IMR-90 (cell line): Measurements from ENCODE around the gene PAQR5. TPM values are rescaled to one million over a fixed set of nuclear protein-coding genes. Genes with fewer than 3 reads are reported as not detected.

Experiments used
- ATAC-seq: fragments of 200-7000 bp; cut with Tn5 transposase; 2 replicates; pipeline ENCODE4 v1.9.1; 2020; ENCODE audit warnings: low read depth, mild to moderate bottlenecking, moderate library complexity
- BruUV-seq: library from RNA; stranded (reverse); fragments of 400-500 nt; replicated peaks from 2 replicates; lab custom pipeline; 2021; lab: Mats Ljungman, UMichigan
- CTCF ChIA-PET: fragments of 300-600 bp; formaldehyde crosslinking; extraction: SDS; loops from one replicate; lab custom pipeline; 2021; ENCODE audit warnings: antibody characterized with exemption; lab: Yijun Ruan, JAX
- POLR2A ChIA-PET: fragments of 300-600 bp; sonication (Branson Sonifier 250); formaldehyde crosslinking; loops from one replicate; lab custom pipeline; 2022; ENCODE audit warnings: antibody characterized with exemption; ENCODE audit not compliant: unreplicated experiment; lab: Charles Lee
- DNase-seq: peaks from one replicate; pipeline ENCODE4 v3.0.0; 2013
- H2AFZ ChIP-seq: replicated peaks from 2 replicates; pipeline ENCODE3; 2013; ENCODE audit warnings: low read length, mild to moderate bottlenecking; ENCODE audit not compliant: poor library complexity
- H2AK5ac ChIP-seq: 2 replicates; pipeline ENCODE4 v1.6.1; 2013; ENCODE audit warnings: low read depth, low read length, inconsistent platforms
- H2AK9ac ChIP-seq: replicated peaks from 2 replicates; pipeline ENCODE3; 2013; ENCODE audit warnings: mild to moderate bottlenecking, low read depth, low read length, moderate library complexity; ENCODE audit not compliant: poor library complexity
- H2BK120ac ChIP-seq: 2 replicates; pipeline ENCODE4 v1.6.1; 2013; ENCODE audit warnings: low read depth, low read length, inconsistent platforms
- H2BK15ac ChIP-seq: 3 replicates; pipeline ENCODE4 v1.6.1; 2013; ENCODE audit warnings: low read depth, low read length, inconsistent platforms
- H2BK20ac ChIP-seq: 2 replicates; pipeline ENCODE4 v1.6.1; 2013; ENCODE audit warnings: low read depth, mild to moderate bottlenecking, inconsistent platforms, low read length, moderate library complexity
- H2BK5ac ChIP-seq: 2 replicates; pipeline ENCODE4 v1.6.1; 2013; ENCODE audit warnings: mild to moderate bottlenecking, low read depth, low read length, inconsistent platforms; ENCODE audit not compliant: poor library complexity, severe bottlenecking
- H3K14ac ChIP-seq: replicated peaks from 2 replicates; pipeline ENCODE4 v1.6.1; 2013; ENCODE audit warnings: low read depth, low read length, inconsistent platforms
- H3K18ac ChIP-seq: 2 replicates; pipeline ENCODE4 v1.6.1; 2013; ENCODE audit warnings: low read depth, low read length, control low read depth
- H3K23ac ChIP-seq: 2 replicates; pipeline ENCODE4 v1.6.1; 2013; ENCODE audit warnings: low read depth, low read length, inconsistent platforms
- H3K27ac ChIP-seq: 2 replicates; pipeline ENCODE4 v1.5.1; 2013; ENCODE audit warnings: mild to moderate bottlenecking, control low read depth, low read length; ENCODE audit not compliant: insufficient read depth
- H3K27me3 ChIP-seq: 2 replicates; pipeline ENCODE4 v1.6.1; 2013; ENCODE audit warnings: low read length; ENCODE audit not compliant: control insufficient read depth, insufficient read depth
- H3K36me3 ChIP-seq: 2 replicates; pipeline ENCODE4 v1.6.1; 2013; ENCODE audit warnings: low read length, mixed read lengths; ENCODE audit not compliant: control insufficient read depth, insufficient read depth
- H3K4ac ChIP-seq: 2 replicates; pipeline ENCODE4 v1.6.1; 2013; ENCODE audit warnings: low read depth, low read length, inconsistent platforms
- H3K4me1 ChIP-seq: 2 replicates; pipeline ENCODE4 v1.6.1; 2013; ENCODE audit warnings: low read length, mixed read lengths; ENCODE audit not compliant: control insufficient read depth, insufficient read depth
- H3K4me2 ChIP-seq: 2 replicates; pipeline ENCODE4 v1.6.1; 2013; ENCODE audit warnings: low read depth, mild to moderate bottlenecking, control low read depth, low read length, moderate library complexity
- H3K4me3 ChIP-seq: 2 replicates; pipeline ENCODE4 v1.5.1; 2013; ENCODE audit warnings: low read depth, mild to moderate bottlenecking, control low read depth, low read length, moderate library complexity; ENCODE audit not compliant: insufficient read depth
- H3K56ac ChIP-seq: 2 replicates; pipeline ENCODE4 v1.6.1; 2013; ENCODE audit warnings: low read length, inconsistent platforms; ENCODE audit not compliant: insufficient read depth; ENCODE audit errors: extremely low read depth
- H3K79me1 ChIP-seq, 2 experiments: 2 replicates each; pipeline ENCODE4 v1.6.1; 2013; ENCODE audit warnings: low read length in 2 of 2, inconsistent platforms in 1 of 2, low read depth in 1 of 2
- H3K9ac ChIP-seq: 2 replicates; pipeline ENCODE4 v1.6.1; 2013; ENCODE audit warnings: low read depth, low read length, control low read depth
- H3K9me1 ChIP-seq: 2 replicates; pipeline ENCODE4 v1.6.1; 2013; ENCODE audit warnings: low read length, inconsistent platforms; ENCODE audit not compliant: insufficient read depth
- H3K9me3 ChIP-seq: 2 replicates; pipeline ENCODE4 v1.6.1; 2013; ENCODE audit warnings: low read length; ENCODE audit not compliant: control insufficient read depth, insufficient read depth
- H4K20me1 ChIP-seq: 2 replicates; pipeline ENCODE4 v1.6.1; 2013; ENCODE audit warnings: low read length, inconsistent platforms; ENCODE audit not compliant: insufficient read depth
- H4K5ac ChIP-seq: 2 replicates; pipeline ENCODE4 v1.6.1; 2013; ENCODE audit warnings: mild to moderate bottlenecking, low read depth, low read length, control low read depth
- H4K8ac ChIP-seq, 2 experiments: 2 replicates each; pipeline ENCODE4 v1.6.1; 2013; ENCODE audit warnings: low read depth in 2 of 2, low read length in 2 of 2, control low read depth in 1 of 2, inconsistent platforms in 1 of 2
- H4K91ac ChIP-seq: 2 replicates; pipeline ENCODE4 v1.6.1; 2013; ENCODE audit warnings: low read depth, low read length, inconsistent platforms; ENCODE audit not compliant: insufficient read depth
- CEBPB ChIP-seq: IDR thresholded peaks from 2 replicates; pipeline ENCODE4 v1.6.1; 2012; ENCODE audit warnings: low read depth, low read length, improper control_type of control experiment
- CHD1 ChIP-seq: IDR thresholded peaks from 2 replicates; pipeline ENCODE4 v1.6.1; 2012; ENCODE audit warnings: low read depth, low read length, improper control_type of control experiment
- CTCF ChIP-seq: conservative IDR thresholded peaks from 2 replicates; pipeline ENCODE4 v1.5.1; 2012; ENCODE audit warnings: mild to moderate bottlenecking, low read depth, low read length, improper control_type of control experiment
- ELK1 ChIP-seq: fragments of 150-350 bp; IDR thresholded peaks from 2 replicates; pipeline ENCODE4 v1.6.1; 2016; ENCODE audit warnings: low read depth, mild to moderate bottlenecking, low read length, moderate library complexity, borderline replicate concordance
- FOS ChIP-seq: fragments of 150-350 bp; IDR thresholded peaks from 2 replicates; pipeline ENCODE4 v1.6.1; 2016; ENCODE audit warnings: low read depth, low read length
- MAZ ChIP-seq: IDR thresholded peaks from 2 replicates; pipeline ENCODE4 v1.6.1; 2012; ENCODE audit warnings: low read depth, mild to moderate bottlenecking, low read length, improper control_type of control experiment, moderate library complexity, borderline replicate concordance
- RAD21 ChIP-seq: IDR thresholded peaks from 2 replicates; pipeline ENCODE4 v1.6.1; 2012; ENCODE audit warnings: low read length, improper control_type of control experiment
- RCOR1 ChIP-seq: IDR thresholded peaks from 2 replicates; pipeline ENCODE4 v1.6.1; 2012; ENCODE audit warnings: mild to moderate bottlenecking, low read length, improper control_type of control experiment; ENCODE audit not compliant: insufficient replicate concordance
- SMC3 ChIP-seq: fragments of 150-350 bp; IDR thresholded peaks from 2 replicates; pipeline ENCODE4 v1.6.1; 2016; ENCODE audit warnings: low read depth, mild to moderate bottlenecking, antibody characterized with exemption, low read length, moderate library complexity
- WGBS, 2 experiments: methylation state at CpG; one replicate each; pipeline versions ENCODE4 v1.1.5 to v1.1.7; 2013; ENCODE audit warnings: missing lambda C conversion rate in 2 of 2; ENCODE audit not compliant: insufficient read length in 1 of 2; ENCODE audit errors: extremely low coverage in 2 of 2; 5-methylcytosine and 5-hydroxymethylcytosine counted together
- dilution Hi-C: fragments of 300-500 bp; cut with HindIII; formaldehyde crosslinking; loops from one replicate; pipeline ENCODE4 v1.14.3; 2018; ENCODE audit warnings: low sequenced_read_pairs; ENCODE audit not compliant: unreplicated experiment
- in situ Hi-C: fragments of 300-500 bp; cut with MboI; formaldehyde crosslinking; loops from 3 replicates; pipeline ENCODE4 v1.14.3; 2019; ENCODE audit warnings: low sequenced_read_pairs, inconsistent platforms, mixed read lengths
- intact Hi-C: fragments of 100-400 bp; cut with micrococcal nuclease; formaldehyde crosslinking; loops from 2 replicates; pipeline ENCODE4 v1.10.0; 2022
- polyA plus RNA-seq, 3 experiments: library from polyadenylated mRNA; depleted of rRNA; stranded (reverse); fragments of >200 nt; gene quantifications; 2 replicates each; pipeline ENCODE4 v1.2.3, GENCODE V29; 2012; ENCODE audit warnings: low replicate concordance in 1 of 3
- total RNA-seq: library from RNA; depleted of rRNA; stranded (reverse); fragments of >200 nt; gene quantifications from 2 replicates; pipeline ENCODE4 v1.2.3, GENCODE V29; 2012

The PAQR5 gene
- total and polyA plus RNA-seq, 2 of the 4 experiments (the other 2 are of a cell fraction) = 2.3 to 2.7 TPM

- H3K36me3 ChIP-seq = no peaks in the 10 kb centered on the region
- ChIA-PET POLR2A (no interaction called here), CTCF (no interaction called here)
- no peak overlapping the region for H3K4me3 ChIP-seq
- BruUV-seq = no TSS peak
- 80% methylated on average over 4 of the region's 10 CpGs; no CpG with 5 or more reads in 1 of the 2 experiments for WGBS, 2 experiments
- no peaks in the 10 kb centered on the region for H3K4me1 ChIP-seq
- no peak overlapping the region for H4K5ac ChIP-seq
- H3K9me1 ChIP-seq = no peaks in the 10 kb centered on the region; the same call in none of the 2 replicates
- H3K56ac ChIP-seq = no peak overlapping the region
- no peak overlapping the region for H3K18ac ChIP-seq
- no peak overlapping the region for H4K91ac ChIP-seq
- no peak overlapping the region for H2AK9ac ChIP-seq
- H4K8ac ChIP-seq = no peak overlapping the region
- H3K23ac ChIP-seq = no peak overlapping the region
- no peak overlapping the region for H2AK5ac ChIP-seq
- peaks cover 20% of the 10 kb centered on the region for H3K27me3 ChIP-seq
- in situ Hi-C loops (no loop called here), dilution Hi-C loops (no loop called here), intact Hi-C loops (no loop called here)
- no peak overlapping the region for H3K27ac ChIP-seq
- H3K14ac ChIP-seq = no peak overlapping the region
- H2BK15ac ChIP-seq = no peak overlapping the region
- H2BK120ac ChIP-seq = no peak overlapping the region
- no peak for ATAC-seq
- peak overlapping the region; percentile 46 for H2AFZ ChIP-seq
- DNase-seq = no peak
- H3K4ac ChIP-seq = no peak overlapping the region
- no peak overlapping the region for H2BK20ac ChIP-seq
- H3K9me3 ChIP-seq = peaks cover 7% of the 10 kb centered on the region
- no peak overlapping the region for H3K4me2 ChIP-seq
- H2BK5ac ChIP-seq = no peak overlapping the region
- H3K9ac ChIP-seq = no peak overlapping the region
- TF ChIP-seq RAD21 (no peak), FOS (no peak), RCOR1 (no peak), CEBPB (no peak), CHD1 (no peak), SMC3 (no peak), CTCF (no peak), ELK1 (no peak), MAZ (no peak)
- no peaks in the 10 kb centered on the region for H3K79me1 ChIP-seq
- H4K20me1 ChIP-seq = no peaks in the 10 kb centered on the region
Measured at GRCh38 chr15:69297642-69298353, 914 bp upstream of the PAQR5 start.
